Mucosa of rectum (tissue), 2 donors: ENCODE data around the gene SAA2.

Experiments used
- H3K27ac ChIP-seq, 2 donors: one replicate each; pipeline ENCODE4 v1.7.0; 2013; ENCODE audit warnings: inconsistent platforms in 2 of 2, low read depth in 2 of 2, low read length in 2 of 2
- H3K27me3 ChIP-seq, 2 donors: one replicate each; pipeline ENCODE4 v1.7.0; 2013; ENCODE audit warnings: low read length in 2 of 2; ENCODE audit not compliant: control insufficient read depth in 2 of 2, insufficient read depth in 2 of 2
- H3K36me3 ChIP-seq, 2 donors: one replicate each; pipeline ENCODE4 v1.7.0; 2013; ENCODE audit warnings: low read length in 2 of 2; ENCODE audit not compliant: control insufficient read depth in 2 of 2, insufficient read depth in 2 of 2
- H3K4me1 ChIP-seq, 2 donors: one replicate each; pipeline ENCODE4 v1.7.0; 2013; ENCODE audit warnings: low read length in 2 of 2, mild to moderate bottlenecking in 1 of 2; ENCODE audit not compliant: control insufficient read depth in 2 of 2, insufficient read depth in 2 of 2
- H3K4me3 ChIP-seq, 2 donors: one replicate each; pipeline ENCODE4 v1.7.0; 2013; ENCODE audit warnings: low read length in 2 of 2
- H3K9ac ChIP-seq, 2 donors: one replicate each; pipeline ENCODE4 v1.7.0; 2013; ENCODE audit warnings: low read length in 2 of 2, low read depth in 1 of 2, mild to moderate bottlenecking in 1 of 2
- H3K9me3 ChIP-seq, 2 donors: one replicate each; pipeline ENCODE4 v1.7.0; 2013; ENCODE audit warnings: low read length in 2 of 2; ENCODE audit not compliant: control insufficient read depth in 2 of 2
- donor health status: healthy.
- donor health status: Normal muscosa, but diverticular disease.

SAA2 gene

GRCh38 chr11:18233912-18234311 is 14.6 kb downstream of the SAA2 start:
- no peaks in the 10 kb centered on the region for H3K4me1 ChIP-seq
- H3K27me3 ChIP-seq: no peaks in the 10 kb centered on the region
- no peaks in the 10 kb centered on the region for H3K36me3 ChIP-seq
- no peaks in the 10 kb centered on the region for H3K9me3 ChIP-seq
- H3K9ac ChIP-seq: no peak overlapping the region
- no peak overlapping the region for H3K4me3 ChIP-seq
- H3K27ac ChIP-seq: no peak overlapping the region

- Histone ChIP-seq H3K27me3 (no peaks in the 10 kb centered on the region), H3K4me3 (no peak overlapping the region), H3K27ac (no peak overlapping the region), H3K36me3 (no peaks in the 10 kb centered on the region), H3K9me3 (no peaks in the 10 kb centered on the region), H3K4me1 (no peaks in the 10 kb centered on the region), H3K9ac (no peak overlapping the region)
These were observed 17.6 kb downstream of the SAA2 start for GRCh38 chr11:18230859-18231258.

GRCh38 chr11:18229501-18229900 is 19.0 kb downstream of the SAA2 start:
- peak overlapping the region in 1 of 2 donors; percentile 67 for H3K27ac ChIP-seq
- H3K36me3 ChIP-seq: no peaks in the 10 kb centered on the region
- no peak overlapping the region for H3K9ac ChIP-seq
- no peak overlapping the region for H3K4me3 ChIP-seq
- no peaks in the 10 kb centered on the region for H3K27me3 ChIP-seq
- no peaks in the 10 kb centered on the region for H3K4me1 ChIP-seq
- no peaks in the 10 kb centered on the region for H3K9me3 ChIP-seq

GRCh38 chr11:18225913-18226312 is 22.6 kb downstream of the SAA2 start:
- Histone ChIP-seq H3K36me3 (no peaks in the 10 kb centered on the region), H3K4me3 (no peak overlapping the region), H3K4me1 (no peaks in the 10 kb centered on the region), H3K27me3 (no peaks in the 10 kb centered on the region), H3K9ac (no peak overlapping the region), H3K27ac (no peak overlapping the region), H3K9me3 (no peaks in the 10 kb centered on the region)

GRCh38 chr11:18223591-18224387 is 24.7 kb downstream of the SAA2 start:
- H3K27me3 ChIP-seq: no peaks in the 10 kb centered on the region
- no peaks in the 10 kb centered on the region for H3K9me3 ChIP-seq
- no peak overlapping the region for H3K9ac ChIP-seq
- H3K4me1 ChIP-seq: no peaks in the 10 kb centered on the region
- no peaks in the 10 kb centered on the region for H3K36me3 ChIP-seq
- no peak overlapping the region for H3K27ac ChIP-seq
- no peak overlapping the region for H3K4me3 ChIP-seq

GRCh38 chr11:18222814-18223421 is 25.6 kb downstream of the SAA2 start:
- H3K9me3 ChIP-seq: no peaks in the 10 kb centered on the region
- no peaks in the 10 kb centered on the region for H3K36me3 ChIP-seq
- H3K4me1 ChIP-seq: no peaks in the 10 kb centered on the region
- no peak overlapping the region for H3K4me3 ChIP-seq
- H3K27me3 ChIP-seq: no peaks in the 10 kb centered on the region
- H3K27ac ChIP-seq: no peak overlapping the region
- no peak overlapping the region for H3K9ac ChIP-seq

GRCh38 chr11:18221274-18221876 is 27.1 kb downstream of the SAA2 start:
- Histone ChIP-seq H3K36me3 (no peaks in the 10 kb centered on the region), H3K27ac (no peak overlapping the region), H3K9ac (no peak overlapping the region), H3K4me3 (no peak overlapping the region), H3K9me3 (no peaks in the 10 kb centered on the region), H3K27me3 (no peaks in the 10 kb centered on the region), H3K4me1 (no peaks in the 10 kb centered on the region)

GRCh38 chr11:18209058-18209457 is 39.4 kb downstream of the SAA2 start:
- no peak overlapping the region for H3K9ac ChIP-seq
- H3K27ac ChIP-seq: no peak overlapping the region
- H3K36me3 ChIP-seq: no peaks in the 10 kb centered on the region
- H3K4me1 ChIP-seq: no peaks in the 10 kb centered on the region
- no peak overlapping the region for H3K4me3 ChIP-seq
- no peaks in the 10 kb centered on the region for H3K9me3 ChIP-seq
- H3K27me3 ChIP-seq: peaks cover 0 to 4% of the 10 kb centered on the region in 2 donors

GRCh38 chr11:18204771-18205170 is 43.7 kb downstream of the SAA2 start:
- peaks cover 0 to 1% of the 10 kb centered on the region in 2 donors for H3K27me3 ChIP-seq
- no peaks in the 10 kb centered on the region for H3K4me1 ChIP-seq
- H3K36me3 ChIP-seq: no peaks in the 10 kb centered on the region
- no peak overlapping the region for H3K9ac ChIP-seq
- H3K4me3 ChIP-seq: no peak overlapping the region
- no peak overlapping the region for H3K27ac ChIP-seq
- no peaks in the 10 kb centered on the region for H3K9me3 ChIP-seq

GRCh38 chr11:18204220-18204619 is 44.2 kb downstream of the SAA2 start:
- Histone ChIP-seq H3K36me3 (no peaks in the 10 kb centered on the region), H3K4me1 (no peaks in the 10 kb centered on the region), H3K27ac (no peak overlapping the region), H3K9ac (no peak overlapping the region), H3K4me3 (no peak overlapping the region), H3K9me3 (no peaks in the 10 kb centered on the region), H3K27me3 (no peaks in the 10 kb centered on the region)
